ENCODE measurements around the gene ITGA3. TPM values are rescaled to one million over a fixed set of nuclear protein-coding genes. Genes with fewer than 3 reads are reported as not detected.

ITGA3 gene
- total and polyA plus RNA-seq, 3 donors from 2014 or later = 20.0 to 30.7 (median 24.2) TPM

DNA sequence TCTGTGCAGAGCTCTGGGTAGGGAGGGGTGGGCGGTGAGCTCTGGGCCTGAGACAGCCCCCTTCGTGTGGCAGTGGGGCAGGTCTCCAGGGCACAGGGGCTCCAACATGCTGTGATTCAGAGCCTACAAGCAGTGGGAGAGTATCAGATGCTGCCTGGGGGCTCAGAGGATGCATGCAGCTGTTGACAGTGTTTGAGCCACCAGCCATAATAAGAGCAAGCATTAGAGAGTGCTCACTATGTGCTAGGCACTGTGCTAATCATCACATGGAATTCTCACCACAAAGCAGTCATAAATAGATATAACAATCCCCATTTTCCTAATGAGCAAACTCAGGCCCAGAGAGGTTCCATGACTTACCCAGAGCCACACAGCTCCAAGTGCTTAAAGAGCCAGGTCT, 47.3 kb downstream of the ITGA3 start:
- TF ChIP-seq, protein P1, sequence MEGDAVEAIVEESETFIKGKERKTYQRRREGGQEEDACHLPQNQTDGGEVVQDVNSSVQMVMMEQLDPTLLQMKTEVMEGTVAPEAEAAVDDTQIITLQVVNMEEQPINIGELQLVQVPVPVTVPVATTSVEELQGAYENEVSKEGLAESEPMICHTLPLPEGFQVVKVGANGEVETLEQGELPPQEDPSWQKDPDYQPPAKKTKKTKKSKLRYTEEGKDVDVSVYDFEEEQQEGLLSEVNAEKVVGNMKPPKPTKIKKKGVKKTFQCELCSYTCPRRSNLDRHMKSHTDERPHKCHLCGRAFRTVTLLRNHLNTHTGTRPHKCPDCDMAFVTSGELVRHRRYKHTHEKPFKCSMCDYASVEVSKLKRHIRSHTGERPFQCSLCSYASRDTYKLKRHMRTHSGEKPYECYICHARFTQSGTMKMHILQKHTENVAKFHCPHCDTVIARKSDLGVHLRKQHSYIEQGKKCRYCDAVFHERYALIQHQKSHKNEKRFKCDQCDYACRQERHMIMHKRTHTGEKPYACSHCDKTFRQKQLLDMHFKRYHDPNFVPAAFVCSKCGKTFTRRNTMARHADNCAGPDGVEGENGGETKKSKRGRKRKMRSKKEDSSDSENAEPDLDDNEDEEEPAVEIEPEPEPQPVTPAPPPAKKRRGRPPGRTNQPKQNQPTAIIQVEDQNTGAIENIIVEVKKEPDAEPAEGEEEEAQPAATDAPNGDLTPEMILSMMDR (IDR thresholded peaks at IDR 0.05) = no peak
- TF ChIP-seq POLR2A (IDR thresholded peaks at IDR 0.05) = no peak
- Histone ChIP-seq H3K36me3 (ENCODE audit: low read depth, missing control alignments) (no peaks in the 10 kb centered on the region), H3K4me3 (no peak overlapping the region), H3K27me3 (no peaks in the 10 kb centered on the region), H3K4me1 (peaks cover 28% of the 10 kb centered on the region), H3K27ac (no peak overlapping the region), H3K9me3 (no peaks in the 10 kb centered on the region)
- 92% methylated on average over 2 of the region's 2 CpGs; no CpG with 5 or more reads in 1 of the 2 donors for WGBS, 2 donors
- no peak for DNase-seq
- intact Hi-C loops (cut with DNase I; ENCODE audit: low total_unique reads) = no loop called here

DNA sequence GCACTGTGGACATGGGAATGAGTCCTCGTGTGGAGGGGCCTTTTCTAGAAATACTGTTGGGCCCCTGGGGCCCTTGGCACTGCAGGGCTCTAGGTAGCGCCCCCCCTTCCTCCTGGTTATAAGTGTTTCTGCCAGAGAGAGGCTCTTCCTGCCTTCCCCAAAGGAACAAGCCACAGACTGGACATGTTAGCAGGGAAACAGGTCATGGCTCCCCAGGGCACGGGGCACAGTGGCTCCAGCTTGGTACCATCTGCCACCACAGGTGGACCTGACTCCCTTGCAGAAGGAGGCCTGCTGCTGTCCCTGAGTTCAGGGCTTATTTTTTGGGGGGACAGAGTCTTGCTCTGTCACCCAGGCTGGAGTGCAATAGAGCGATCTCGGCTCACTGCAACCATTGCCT, 48.0 kb downstream of the ITGA3 start:
- no peaks in the 10 kb centered on the region for H3K36me3 ChIP-seq (ENCODE audit: low read depth, missing control alignments)
- H3K4me1 ChIP-seq = peaks cover 26% of the 10 kb centered on the region
- no peaks in the 10 kb centered on the region for H3K27me3 ChIP-seq
- WGBS, 2 donors = 67 to 93% methylated on average over 1 to 5 of the region's 5 CpGs
- H3K9me3 ChIP-seq = no peaks in the 10 kb centered on the region
- no peak overlapping the region for H3K27ac ChIP-seq
- intact Hi-C loops (cut with DNase I; ENCODE audit: low total_unique reads) = no loop called here
- TF ChIP-seq POLR2A (IDR thresholded peaks at IDR 0.05) = no peak
- TF ChIP-seq, protein P1 (IDR thresholded peaks at IDR 0.05) = no peak
- H3K4me3 ChIP-seq = no peak overlapping the region
- DNase-seq = no peak

DNA sequence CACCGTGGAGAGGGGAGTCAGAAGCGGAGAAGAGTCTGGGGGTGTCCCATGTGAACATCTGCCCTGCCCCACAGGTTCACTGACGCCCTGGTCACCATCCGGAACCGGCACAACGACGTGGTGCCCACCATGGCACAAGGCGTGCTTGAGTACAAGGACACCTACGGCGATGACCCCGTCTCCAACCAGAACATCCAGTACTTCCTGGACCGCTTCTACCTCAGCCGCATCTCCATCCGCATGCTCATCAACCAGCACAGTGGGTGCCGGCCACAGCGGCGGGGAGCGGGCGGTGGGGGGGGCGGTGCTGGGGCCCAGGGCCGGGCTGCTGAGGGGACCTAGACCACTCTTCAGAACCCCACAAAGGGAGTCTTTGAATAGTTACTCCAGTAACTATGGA, 49.9 kb downstream of the ITGA3 start:
- no peak for DNase-seq
- Histone ChIP-seq H3K4me1 (peaks cover 20% of the 10 kb centered on the region), H3K4me3 (no peak overlapping the region), H3K27ac (no peak overlapping the region), H3K27me3 (no peaks in the 10 kb centered on the region), H3K9me3 (no peaks in the 10 kb centered on the region), H3K36me3 (ENCODE audit: low read depth, missing control alignments) (no peaks in the 10 kb centered on the region)
- intact Hi-C loops (cut with DNase I; ENCODE audit: low total_unique reads) = no loop called here
- WGBS, 2 donors = 93 to 96% methylated on average over 21 of the region's 21 CpGs
- TF ChIP-seq, protein P1 (IDR thresholded peaks at IDR 0.05) = no peak
- no peak for TF ChIP-seq POLR2A (IDR thresholded peaks at IDR 0.05)

DNA sequence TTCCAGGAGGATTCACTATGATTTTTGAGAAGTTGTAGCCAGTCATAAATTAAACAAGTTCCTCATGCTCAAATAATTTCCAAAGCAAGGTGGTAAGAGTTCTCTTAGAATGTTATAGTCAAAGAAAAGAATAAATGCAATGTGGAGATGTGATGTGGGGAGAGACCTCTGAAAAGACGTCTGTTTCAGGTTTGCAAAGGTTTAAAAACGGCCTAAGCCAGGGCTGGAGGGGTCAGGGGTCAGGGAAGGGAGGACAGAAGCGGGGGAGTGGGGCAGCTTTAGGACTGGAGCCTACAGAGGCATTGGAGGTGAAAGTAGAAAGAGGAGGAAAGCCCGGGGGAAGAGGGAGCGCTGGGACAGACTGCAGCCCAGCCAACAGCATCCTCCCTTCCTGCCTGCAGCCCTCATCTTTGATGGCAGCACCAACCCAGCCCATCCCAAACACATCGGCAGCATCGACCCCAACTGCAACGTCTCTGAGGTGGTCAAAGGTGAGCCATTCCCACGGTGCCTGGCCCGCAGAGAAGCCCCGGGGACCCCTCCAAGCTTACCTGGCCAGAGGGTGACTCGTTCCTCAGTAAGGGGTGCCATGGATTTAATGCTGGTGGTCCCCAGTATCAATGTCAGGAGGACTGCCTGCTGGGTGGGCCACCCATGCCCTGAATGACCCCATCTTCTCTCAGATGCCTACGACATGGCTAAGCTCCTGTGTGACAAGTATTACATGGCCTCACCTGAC, 50.7 kb downstream of the ITGA3 start:
- no peak for DNase-seq
- H3K4me1 ChIP-seq = peaks cover 18% of the 10 kb centered on the region
- WGBS, 2 donors = 65 to 83% methylated on average over 13 of the region's 13 CpGs

More for the DNA sequence above, 50.7 kb downstream of the ITGA3 start:
- H3K27ac ChIP-seq = no peak overlapping the region
- no peaks in the 10 kb centered on the region for H3K9me3 ChIP-seq
- no peak overlapping the region for H3K4me3 ChIP-seq
- no peaks in the 10 kb centered on the region for H3K36me3 ChIP-seq (ENCODE audit: low read depth, missing control alignments)
- H3K27me3 ChIP-seq = no peaks in the 10 kb centered on the region
- TF ChIP-seq, protein P1 (IDR thresholded peaks at IDR 0.05) = no peak
- TF ChIP-seq POLR2A (IDR thresholded peaks at IDR 0.05) = no peak
- intact Hi-C loops (cut with DNase I; ENCODE audit: low total_unique reads) = no loop called here

All from testis (tissue), 3 donors.